GM12878 (cell line): ENCODE data around the gene ZBED4. TPM values are rescaled to one million over a fixed set of nuclear protein-coding genes. Genes with fewer than 3 reads are reported as not detected.

Experiments
- ATAC-seq: fragments of 200-7000 bp; cut with Tn5 transposase; 3 replicates; pipeline ENCODE4 v1.9.1; 2020; ENCODE audit warnings: mild to moderate bottlenecking, moderate library complexity
- BruUV-seq: library from RNA; stranded (reverse); fragments of 400-500 nt; replicated peaks from 2 replicates; lab custom pipeline; 2021; lab: Mats Ljungman, UMichigan
- CTCF ChIA-PET: fragments of 300-600 bp; sonication (Branson Sonifier 250); formaldehyde crosslinking; extraction: SDS; loops from one replicate; lab custom pipeline; 2021; ENCODE audit warnings: inconsistent platforms; lab: Yijun Ruan, JAX
- POLR2A ChIA-PET: fragments of 350-600 bp; formaldehyde crosslinking; extraction: SDS; loops from one replicate; lab custom pipeline; 2021; ENCODE audit warnings: inconsistent platforms; lab: Charles Lee
- RAD21 ChIA-PET: fragments of 300-600 bp; sonication (Branson Sonifier 250); formaldehyde crosslinking; loops from one replicate; lab custom pipeline; 2023; ENCODE audit warnings: antibody characterized with exemption; ENCODE audit not compliant: unreplicated experiment; lab: Charles Lee
- SMC1A ChIA-PET: fragments of 300-600 bp; sonication (Branson Sonifier 250); formaldehyde crosslinking; loops from one replicate; lab custom pipeline; 2023; ENCODE audit not compliant: unreplicated experiment, uncharacterized antibody; lab: Charles Lee
- DNase-seq: peaks from one replicate; pipeline ENCODE4 v3.0.0-alpha.2; 2011; ENCODE audit warnings: low read depth, low spot score
- FAIRE-seq: peaks from 3 replicates; lab custom pipeline; 2011; peaks lifted over from hg19 to GRCh38; lab: Jason Lieb, UNC
- H2AFZ ChIP-seq: 2 replicates; pipeline ENCODE4 v1.6.0; 2011; ENCODE audit warnings: low read depth, low read length, control low read depth; ENCODE audit not compliant: control insufficient read depth
- H3K27ac ChIP-seq: 2 replicates; pipeline ENCODE4 v1.5.1; 2011; ENCODE audit warnings: control low read depth; ENCODE audit not compliant: control insufficient read depth, insufficient read depth
- H3K27me3 ChIP-seq, 2 experiments: replicated peaks in 1 of 2; 2 replicates each; pipeline versions ENCODE4 v1.6.0 to v1.6.1; 2011; ENCODE audit warnings: low read length in 1 of 2; ENCODE audit not compliant: control insufficient read depth in 2 of 2, insufficient read depth in 2 of 2
- H3K36me3 ChIP-seq, 2 experiments: 2 replicates each; pipeline ENCODE4 v1.5.1; 2011; ENCODE audit warnings: low read length in 1 of 2; ENCODE audit not compliant: control insufficient read depth in 2 of 2, insufficient read depth in 2 of 2
- H3K4me1 ChIP-seq: 2 replicates; pipeline ENCODE4 v1.6.1; 2011; ENCODE audit warnings: mild to moderate bottlenecking, low read length, moderate library complexity, mixed read lengths; ENCODE audit not compliant: control insufficient read depth, insufficient read depth
- H3K4me2 ChIP-seq: 2 replicates; pipeline ENCODE4 v1.6.0; 2011; ENCODE audit warnings: control low read depth; ENCODE audit not compliant: control insufficient read depth, insufficient read depth
- H3K4me3 ChIP-seq: fragments of 200-600 bp; sonication (generic); 2 replicates; pipeline ENCODE4 v1.5.1; 2016
- H3K79me2 ChIP-seq: 2 replicates; pipeline ENCODE4 v1.6.0; 2011; ENCODE audit warnings: low read length; ENCODE audit not compliant: control insufficient read depth, insufficient read depth
- H3K9ac ChIP-seq: 2 replicates; pipeline ENCODE4 v1.8.0; 2011; ENCODE audit warnings: low read length, control low read depth, mixed read lengths; ENCODE audit not compliant: control insufficient read depth, insufficient read depth
- H3K9me3 ChIP-seq: replicated peaks from 3 replicates; pipeline ENCODE4 v1.5.1; 2011; ENCODE audit warnings: mild to moderate bottlenecking, low read length; ENCODE audit not compliant: control insufficient read depth, insufficient read depth
- H4K20me1 ChIP-seq: 2 replicates; pipeline ENCODE4 v1.6.0; 2011; ENCODE audit not compliant: control insufficient read depth, insufficient read depth
- DPF2 ChIP-seq: fragments of 450-650 bp; IDR thresholded peaks from 2 replicates; pipeline ENCODE4 v1.6.1; 2017; ENCODE audit warnings: mild to moderate bottlenecking
- GATAD2B ChIP-seq: fragments of 450-650 bp; conservative IDR thresholded peaks from 2 replicates; pipeline ENCODE4 v1.6.1; 2017; ENCODE audit warnings: low read depth, mild to moderate bottlenecking, moderate library complexity
- IKZF1 ChIP-seq: fragments of 450-650 bp; conservative IDR thresholded peaks from 2 replicates; pipeline ENCODE4 v1.6.1; 2017; ENCODE audit warnings: antibody characterized with exemption, mild to moderate bottlenecking
- KLF5 ChIP-seq: fragments of 450-650 bp; IDR thresholded peaks from 2 replicates; pipeline ENCODE4 v1.6.1; 2014; ENCODE audit warnings: mild to moderate bottlenecking; ENCODE audit not compliant: partially characterized antibody
- LARP7 ChIP-seq: fragments of 450-650 bp; IDR thresholded peaks from 2 replicates; pipeline ENCODE4 v1.6.1; 2017; ENCODE audit warnings: mild to moderate bottlenecking
- NFYB ChIP-seq: IDR thresholded peaks from 2 replicates; pipeline ENCODE4 v1.6.1; 2011; ENCODE audit warnings: low read depth, mild to moderate bottlenecking, low read length, improper control_type of control experiment, moderate library complexity; ENCODE audit not compliant: insufficient read depth
- NR2F1 ChIP-seq: fragments of 450-650 bp; conservative IDR thresholded peaks from 2 replicates; pipeline ENCODE4 v1.6.1; 2017; ENCODE audit warnings: mild to moderate bottlenecking
- PAX5 ChIP-seq: IDR thresholded peaks from 2 replicates; pipeline ENCODE4 v1.6.1; 2011; ENCODE audit warnings: low read depth, low read length, borderline replicate concordance
- RELA ChIP-seq: fragments of 450-650 bp; IDR thresholded peaks from 2 replicates; pipeline ENCODE4 v1.8.0; 2014; ENCODE audit warnings: borderline replicate concordance; ENCODE audit not compliant: partially characterized antibody
- SMARCA5 ChIP-seq: fragments of 450-650 bp; IDR thresholded peaks from 2 replicates; pipeline ENCODE4 v1.6.1; 2017; ENCODE audit warnings: mild to moderate bottlenecking
- STAT1 ChIP-seq: fragments of 450-650 bp; conservative IDR thresholded peaks from 2 replicates; pipeline ENCODE4 v1.6.1; 2014; ENCODE audit warnings: antibody characterized with exemption, mild to moderate bottlenecking
- TCF3 ChIP-seq: IDR thresholded peaks from 2 replicates; pipeline ENCODE4 v1.6.1; 2012; ENCODE audit warnings: low read depth, mild to moderate bottlenecking, low read length, borderline replicate concordance; ENCODE audit not compliant: insufficient read depth
- TCF7 ChIP-seq: IDR thresholded peaks from 2 replicates; pipeline ENCODE4 v1.6.1; 2014; ENCODE audit warnings: antibody characterized with exemption, borderline replicate concordance
- YY1 ChIP-seq: IDR thresholded peaks from 2 replicates; pipeline ENCODE4 v1.6.1; 2011; ENCODE audit warnings: low read depth, mild to moderate bottlenecking, low read length
- ZNF217 ChIP-seq: fragments of 450-650 bp; IDR thresholded peaks from 2 replicates; pipeline ENCODE4 v1.6.1; 2017; ENCODE audit warnings: antibody characterized with exemption, mild to moderate bottlenecking
- WGBS: methylation state at CpG from one replicate; pipeline ENCODE4 v1.1.6; 2016; ENCODE audit warnings: low lambda C conversion rate; ENCODE audit not compliant: insufficient replicate concordance, insufficient coverage; ENCODE audit errors: missing lambda C conversion rate; 5-methylcytosine and 5-hydroxymethylcytosine counted together
- in situ Hi-C: fragments of 300-500 bp; cut with MboI; formaldehyde crosslinking; loops from 9 replicates; pipeline ENCODE4 v1.14.3; 2018; ENCODE audit warnings: mixed read lengths
- intact Hi-C: fragments of 100-400 bp; cut with micrococcal nuclease; formaldehyde crosslinking; loops from one replicate; pipeline ENCODE4 v1.14.2; 2022; ENCODE audit not compliant: unreplicated experiment
- polyA plus RNA-seq, 11 experiments: library from polyadenylated mRNA; depleted of rRNA in 4 of 11; unstranded in 6 of 11; stranded (reverse) in 5 of 11; fragments of >200 nt; fragmentation: Nextera tagmentation in 4 of 11; fragmentation: Illumina TruSeq in 1 of 11; extraction: Ambion mirVana in 4 of 11; extraction: Trizol in 1 of 11; gene quantifications; 1 replicate in 1 of 11; 2 replicates in 10 of 11; pipeline versions ENCODE4 v1.2.1 to v1.2.3, GENCODE V29; 2011 to 2016; ENCODE audit warnings: inconsistent platforms in 2 of 11, missing spikeins in 2 of 11, low read depth in 1 of 11
- total RNA-seq, 4 experiments: library from RNA; depleted of rRNA in 3 of 4; stranded (reverse); fragments of >200 nt in 3 of 4; fragmentation: Illumina TruSeq in 1 of 4; extraction: Trizol in 1 of 4; gene quantifications; 2 replicates each; pipeline versions ENCODE4 v1.2.1 to v1.2.3, GENCODE V29; 2013 to 2021
- TF ChIP-seq, protein P1 (sequence below): fragments of 450-650 bp; conservative IDR thresholded peaks from 2 replicates; pipeline ENCODE4 v1.6.1; 2017; ENCODE audit warnings: mild to moderate bottlenecking, moderate library complexity
- TF ChIP-seq, protein P2 (sequence below): fragments of 150-350 bp; IDR thresholded peaks from 2 replicates; pipeline ENCODE4 v1.6.1; 2016; ENCODE audit warnings: low read depth, low read length

The ZBED4 gene
- total and polyA plus RNA-seq, 10 of the 15 experiments (the other 5 are each of a cell fraction or from before 2014, with no cell fraction given) = 2.3 to 21.6 (median 12.8) TPM

DNA sequence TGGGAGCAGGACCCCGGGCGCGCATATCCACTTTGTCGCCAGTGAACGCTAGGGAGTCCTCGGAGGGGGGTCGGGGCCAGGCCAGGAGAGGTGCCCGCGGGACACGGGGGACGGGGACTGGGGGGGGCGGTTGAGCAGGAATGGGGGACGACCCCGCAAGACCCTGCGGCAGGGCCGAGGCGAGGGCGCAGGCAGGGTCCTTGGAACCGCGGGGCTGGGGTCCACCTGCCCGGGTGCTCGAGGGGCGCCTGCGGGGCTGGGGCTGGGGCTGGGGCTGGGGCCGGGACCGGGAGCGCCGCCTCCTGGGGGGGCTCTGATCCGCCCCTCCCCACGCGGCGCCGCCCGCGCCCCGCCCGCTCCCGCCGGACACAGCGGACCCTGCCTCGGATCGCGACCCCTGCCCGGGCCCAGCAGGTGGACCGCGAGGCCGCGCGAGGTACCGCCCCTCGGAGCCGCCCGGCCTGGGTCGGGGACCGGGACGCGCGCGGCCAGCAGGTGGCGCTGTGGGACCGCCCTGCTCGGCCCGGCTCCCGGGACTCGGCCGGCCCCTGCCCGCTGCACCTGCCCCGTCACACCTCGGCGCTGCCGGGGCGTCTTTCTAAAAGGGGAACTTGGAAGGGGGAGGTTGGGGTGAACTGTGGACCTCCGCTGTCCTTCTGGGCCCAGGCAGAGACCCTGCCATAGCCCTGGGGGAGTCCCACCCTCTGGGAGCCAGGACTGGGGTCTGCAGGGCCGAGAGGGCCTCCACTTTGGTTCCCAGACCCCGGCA lies 75.8 kb downstream of the ZBED4 start:
- FAIRE-seq (no peak), DNase-seq (no peak), ATAC-seq (peak; percentile 77)
- no TSS peak for BruUV-seq
- Histone ChIP-seq H3K27ac (0 out of 2 replicates have a peak overlapping the region, but pooled peaks have one; percentile 8), H3K4me1 (peaks cover 62% of the 10 kb centered on the region), H4K20me1 (no peaks in the 10 kb centered on the region), H3K79me2 (peaks cover 2% of the 10 kb centered on the region), H3K36me3 (peaks cover 0 to 2% of the 10 kb centered on the region in 2 experiments; a peak in 3 of 4 replicates), H3K4me3 (peak overlapping the region; percentile 28; the same call in 1 of the 2 replicates), H3K27me3 (no peaks in the 10 kb centered on the region), H3K9ac (no peak overlapping the region), H3K9me3 (no peaks in the 10 kb centered on the region), H2AFZ (peak overlapping the region; percentile 72), H3K4me2 (peak overlapping the region; percentile 93)
- WGBS = 1% methylated on average over 22 of the region's 75 CpGs
- SMC1A ChIA-PET = interaction anchor here (2.3 to 3.3 kb wide), 2 partner anchors 102 to 162 kb away, joined by 9 to 43 read pairs; no protein-coding TSS in a partner anchor
- intact Hi-C loops = no loop called here
- POLR2A ChIA-PET = interaction anchor here (1.2 kb wide), 1 partner anchor 101 kb away, joined by 4 read pairs; no protein-coding TSS in a partner anchor
- in situ Hi-C loops = no loop called here
- RAD21 ChIA-PET = interaction anchor here (0.7 to 4.7 kb wide), 9 partner anchors 22 to 262 kb away, joined by 3 to 81 read pairs (median 6); no protein-coding TSS in a partner anchor
- CTCF ChIA-PET = interaction anchor here (1.1 to 3.2 kb wide), 9 partner anchors 9 to 214 kb away, joined by 4 to 79 read pairs (median 13); no protein-coding TSS in a partner anchor
- TF ChIP-seq RELA = peak; percentile 44
- TF ChIP-seq TCF7 = no peak
- 0 out of 2 replicates have a peak, but pooled peaks have one; percentile 36 for TF ChIP-seq ZNF217
- TF ChIP-seq SMARCA5 = peak; percentile 79
- peak; percentile 61; the same call in 1 of the 2 replicates for TF ChIP-seq GATAD2B
- no peak for TF ChIP-seq NFYB
- peak; percentile 57 for TF ChIP-seq IKZF1
- TF ChIP-seq PAX5 = peak; percentile 79; the same call in 1 of the 2 replicates
- peak; percentile 77; the same call in 1 of the 2 replicates for TF ChIP-seq DPF2
- TF ChIP-seq YY1 = peak; percentile 53; the same call in 1 of the 2 replicates
- TF ChIP-seq KLF5 = peak; percentile 36
- TF ChIP-seq, protein P1, sequence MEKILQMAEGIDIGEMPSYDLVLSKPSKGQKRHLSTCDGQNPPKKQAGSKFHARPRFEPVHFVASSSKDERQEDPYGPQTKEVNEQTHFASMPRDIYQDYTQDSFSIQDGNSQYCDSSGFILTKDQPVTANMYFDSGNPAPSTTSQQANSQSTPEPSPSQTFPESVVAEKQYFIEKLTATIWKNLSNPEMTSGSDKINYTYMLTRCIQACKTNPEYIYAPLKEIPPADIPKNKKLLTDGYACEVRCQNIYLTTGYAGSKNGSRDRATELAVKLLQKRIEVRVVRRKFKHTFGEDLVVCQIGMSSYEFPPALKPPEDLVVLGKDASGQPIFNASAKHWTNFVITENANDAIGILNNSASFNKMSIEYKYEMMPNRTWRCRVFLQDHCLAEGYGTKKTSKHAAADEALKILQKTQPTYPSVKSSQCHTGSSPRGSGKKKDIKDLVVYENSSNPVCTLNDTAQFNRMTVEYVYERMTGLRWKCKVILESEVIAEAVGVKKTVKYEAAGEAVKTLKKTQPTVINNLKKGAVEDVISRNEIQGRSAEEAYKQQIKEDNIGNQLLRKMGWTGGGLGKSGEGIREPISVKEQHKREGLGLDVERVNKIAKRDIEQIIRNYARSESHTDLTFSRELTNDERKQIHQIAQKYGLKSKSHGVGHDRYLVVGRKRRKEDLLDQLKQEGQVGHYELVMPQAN = peak; percentile 65
- 0 out of 2 replicates have a peak, but pooled peaks have one; percentile 59 for TF ChIP-seq STAT1
- TF ChIP-seq TCF3 = peak; percentile 79
- TF ChIP-seq, protein P2, sequence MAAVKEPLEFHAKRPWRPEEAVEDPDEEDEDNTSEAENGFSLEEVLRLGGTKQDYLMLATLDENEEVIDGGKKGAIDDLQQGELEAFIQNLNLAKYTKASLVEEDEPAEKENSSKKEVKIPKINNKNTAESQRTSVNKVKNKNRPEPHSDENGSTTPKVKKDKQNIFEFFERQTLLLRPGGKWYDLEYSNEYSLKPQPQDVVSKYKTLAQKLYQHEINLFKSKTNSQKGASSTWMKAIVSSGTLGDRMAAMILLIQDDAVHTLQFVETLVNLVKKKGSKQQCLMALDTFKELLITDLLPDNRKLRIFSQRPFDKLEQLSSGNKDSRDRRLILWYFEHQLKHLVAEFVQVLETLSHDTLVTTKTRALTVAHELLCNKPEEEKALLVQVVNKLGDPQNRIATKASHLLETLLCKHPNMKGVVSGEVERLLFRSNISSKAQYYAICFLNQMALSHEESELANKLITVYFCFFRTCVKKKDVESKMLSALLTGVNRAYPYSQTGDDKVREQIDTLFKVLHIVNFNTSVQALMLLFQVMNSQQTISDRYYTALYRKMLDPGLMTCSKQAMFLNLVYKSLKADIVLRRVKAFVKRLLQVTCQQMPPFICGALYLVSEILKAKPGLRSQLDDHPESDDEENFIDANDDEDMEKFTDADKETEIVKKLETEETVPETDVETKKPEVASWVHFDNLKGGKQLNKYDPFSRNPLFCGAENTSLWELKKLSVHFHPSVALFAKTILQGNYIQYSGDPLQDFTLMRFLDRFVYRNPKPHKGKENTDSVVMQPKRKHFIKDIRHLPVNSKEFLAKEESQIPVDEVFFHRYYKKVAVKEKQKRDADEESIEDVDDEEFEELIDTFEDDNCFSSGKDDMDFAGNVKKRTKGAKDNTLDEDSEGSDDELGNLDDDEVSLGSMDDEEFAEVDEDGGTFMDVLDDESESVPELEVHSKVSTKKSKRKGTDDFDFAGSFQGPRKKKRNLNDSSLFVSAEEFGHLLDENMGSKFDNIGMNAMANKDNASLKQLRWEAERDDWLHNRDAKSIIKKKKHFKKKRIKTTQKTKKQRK = no peak
- peak; percentile 68 for TF ChIP-seq NR2F1
- peak; percentile 81 for TF ChIP-seq LARP7
